H1 (cell line): ENCODE measurements around the gene SHISAL1. TPM values are rescaled to one million over a fixed set of nuclear protein-coding genes. Genes with fewer than 3 reads are reported as not detected.

Experiments used
- CTCF ChIA-PET: fragments of 300-600 bp; sonication (Branson Sonifier 250); formaldehyde crosslinking; loops from one replicate; lab custom pipeline; 2021; ENCODE audit not compliant: partially characterized antibody; lab: Charles Lee
- POLR2A ChIA-PET: fragments of 300-600 bp; sonication (Branson Sonifier 250); formaldehyde crosslinking; loops from one replicate; lab custom pipeline; 2021; ENCODE audit warnings: inconsistent platforms; ENCODE audit not compliant: partially characterized antibody; lab: Charles Lee
- DNase-seq, 2 experiments: peaks; one replicate each; pipeline versions ENCODE4 v3.0.0 to v3.0.0-alpha.2; 2010 to 2022; ENCODE audit warnings: low spot score in 2 of 2, low read depth in 1 of 2, mixed read lengths in 1 of 2
- FAIRE-seq: peaks from 2 replicates; lab custom pipeline; 2011; peaks lifted over from hg19 to GRCh38; lab: Jason Lieb, UNC
- H2AFZ ChIP-seq: 2 replicates; pipeline ENCODE4 v1.8.1; 2012; ENCODE audit warnings: low read length, inconsistent platforms
- H2AK5ac ChIP-seq: 2 replicates; pipeline ENCODE4 v1.6.1; 2013; ENCODE audit warnings: low read depth, low read length
- H2BK120ac ChIP-seq: replicated peaks from 2 replicates; pipeline ENCODE3; 2013; ENCODE audit warnings: low read depth, low read length, inconsistent platforms
- H2BK12ac ChIP-seq: 2 replicates; pipeline ENCODE4 v1.6.1; 2013; ENCODE audit warnings: low read depth, low read length
- H2BK15ac ChIP-seq: 2 replicates; pipeline ENCODE4 v1.6.1; 2013; ENCODE audit warnings: low read length
- H2BK20ac ChIP-seq: 2 replicates; pipeline ENCODE4 v1.6.1; 2013; ENCODE audit warnings: low read length
- H2BK5ac ChIP-seq: 2 replicates; pipeline ENCODE4 v1.6.1; 2013; ENCODE audit warnings: low read depth, low read length
- H3K14ac ChIP-seq: 2 replicates; pipeline ENCODE4 v1.6.1; 2013; ENCODE audit warnings: inconsistent platforms; ENCODE audit not compliant: insufficient read length
- H3K18ac ChIP-seq: 2 replicates; pipeline ENCODE4 v1.6.1; 2013; ENCODE audit warnings: low read length; ENCODE audit errors: extremely low read depth
- H3K23ac ChIP-seq: 2 replicates; pipeline ENCODE4 v1.6.1; 2013; ENCODE audit warnings: inconsistent platforms; ENCODE audit not compliant: insufficient read length
- H3K23me2 ChIP-seq: 2 replicates; pipeline ENCODE4 v1.6.1; 2013; ENCODE audit warnings: low read depth, low read length
- H3K27ac ChIP-seq: 2 replicates; pipeline ENCODE4 v1.6.1; 2011; ENCODE audit warnings: low read depth, low read length, inconsistent platforms
- H3K27me3 ChIP-seq, 4 experiments: replicated peaks in 1 of 4; 1 replicate in 1 of 4; 2 replicates in 3 of 4; pipeline versions ENCODE4 v1.6.1 to v1.8.1; 2011 to 2013; ENCODE audit warnings: low read length in 3 of 4, mild to moderate bottlenecking in 3 of 4, inconsistent platforms in 2 of 4, mixed read lengths in 2 of 4, moderate library complexity in 1 of 4; ENCODE audit not compliant: control insufficient read depth in 3 of 4, insufficient read depth in 3 of 4; ENCODE audit errors: extremely low read depth in 1 of 4
- H3K36me3 ChIP-seq, 4 experiments: 2 replicates each; pipeline versions ENCODE4 v1.6.1 to v1.8.1; 2011 to 2013; ENCODE audit warnings: mild to moderate bottlenecking in 4 of 4, low read length in 3 of 4, moderate library complexity in 2 of 4, control low read depth in 1 of 4, inconsistent platforms in 1 of 4; ENCODE audit not compliant: insufficient read depth in 4 of 4, control insufficient read depth in 2 of 4
- H3K4ac ChIP-seq: replicated peaks from 2 replicates; pipeline ENCODE3; 2013; ENCODE audit warnings: low read length, low read depth, mixed read lengths, inconsistent platforms; ENCODE audit not compliant: insufficient read length
- H3K4me1 ChIP-seq, 4 experiments: replicated peaks in 1 of 4; 1 replicate in 1 of 4; 2 replicates in 3 of 4; pipeline versions ENCODE4 v1.6.1 to v1.8.1; 2011 to 2013; ENCODE audit warnings: low read length in 3 of 4, inconsistent platforms in 2 of 4, mixed read lengths in 1 of 4; ENCODE audit not compliant: insufficient read depth in 4 of 4, control insufficient read depth in 3 of 4
- H3K4me2 ChIP-seq, 2 experiments: 2 replicates each; pipeline versions ENCODE4 v1.6.1 to v1.8.1; 2011 to 2013; ENCODE audit warnings: low read depth in 2 of 2, low read length in 2 of 2, control low read depth in 1 of 2, inconsistent platforms in 1 of 2, mild to moderate bottlenecking in 1 of 2; ENCODE audit not compliant: insufficient read depth in 1 of 2
- H3K4me3 ChIP-seq, 4 experiments: fragments of 200-600, 300-600 bp in 1 of 4; sonication (generic), shearing (Covaris generic), sonication (Bioruptor Twin) in 1 of 4; 2 replicates each; pipeline versions ENCODE4 v1.5.1 to v1.8.1; 2011 to 2016; ENCODE audit warnings: low read length in 4 of 4, low read depth in 3 of 4, control low read depth in 2 of 4, inconsistent platforms in 2 of 4, mild to moderate bottlenecking in 2 of 4, mixed read lengths in 1 of 4, moderate library complexity in 1 of 4; ENCODE audit not compliant: insufficient read depth in 2 of 4; ENCODE audit errors: extremely low read depth in 1 of 4
- H3K56ac ChIP-seq: replicated peaks from 2 replicates; pipeline ENCODE3; 2013; ENCODE audit warnings: low read depth, mild to moderate bottlenecking, mixed read lengths, low read length, inconsistent platforms; ENCODE audit not compliant: insufficient read length
- H3K79me1 ChIP-seq: 2 replicates; pipeline ENCODE4 v1.6.1; 2013; ENCODE audit warnings: low read depth, low read length, control low read depth
- H3K79me2 ChIP-seq, 2 experiments: 2 replicates each; pipeline versions ENCODE4 v1.6.1 to v1.8.1; 2012 to 2013; ENCODE audit warnings: low read length in 2 of 2, mild to moderate bottlenecking in 2 of 2, inconsistent platforms in 1 of 2; ENCODE audit not compliant: insufficient read depth in 2 of 2, control insufficient read depth in 1 of 2
- H3K9ac ChIP-seq, 4 experiments: replicated peaks in 1 of 4; 1 replicate in 1 of 4; 2 replicates in 3 of 4; pipeline versions ENCODE4 v1.6.1 to v1.8.1; 2011 to 2013; ENCODE audit warnings: low read depth in 3 of 4, low read length in 3 of 4, control low read depth in 2 of 4, mild to moderate bottlenecking in 2 of 4, moderate library complexity in 2 of 4, inconsistent platforms in 1 of 4; ENCODE audit errors: extremely low read depth in 1 of 4
- H3K9me3 ChIP-seq, 2 experiments: 2 replicates each; pipeline versions ENCODE4 v1.6.1 to v1.8.1; 2012 to 2013; ENCODE audit warnings: mild to moderate bottlenecking in 2 of 2, moderate library complexity in 2 of 2, control low read depth in 1 of 2, inconsistent platforms in 1 of 2, low read depth in 1 of 2, low read length in 1 of 2, mixed read lengths in 1 of 2; ENCODE audit not compliant: insufficient read depth in 2 of 2
- H4K20me1 ChIP-seq, 2 experiments: replicated peaks in 1 of 2; 2 replicates each; pipeline versions ENCODE3 to v1.8.1; 2011 to 2013; ENCODE audit warnings: inconsistent platforms in 2 of 2, low read length in 2 of 2, mild to moderate bottlenecking in 1 of 2; ENCODE audit not compliant: insufficient read depth in 2 of 2, control insufficient read depth in 1 of 2
- H4K5ac ChIP-seq: 2 replicates; pipeline ENCODE4 v1.6.1; 2013; ENCODE audit warnings: low read length, low read depth, mixed read lengths, inconsistent platforms; ENCODE audit not compliant: insufficient read length
- H4K8ac ChIP-seq: 2 replicates; pipeline ENCODE4 v1.8.0; 2013; ENCODE audit warnings: mild to moderate bottlenecking, moderate library complexity, low read length, inconsistent platforms; ENCODE audit not compliant: insufficient read depth; ENCODE audit errors: extremely low read depth
- H4K91ac ChIP-seq: replicated peaks from 2 replicates; pipeline ENCODE3; 2013; ENCODE audit warnings: low read length, mixed read lengths, inconsistent platforms; ENCODE audit not compliant: insufficient read length
- KDM4A ChIP-seq: IDR thresholded peaks from one replicate; pipeline ENCODE4 v1.7.1; 2012; ENCODE audit warnings: low read depth, mild to moderate bottlenecking, moderate library complexity, low read length, inconsistent platforms; ENCODE audit not compliant: severe bottlenecking
- RAD21 ChIP-seq, 2 experiments: IDR thresholded peaks in 1 of 2; conservative IDR thresholded peaks in 1 of 2; 2 replicates each; pipeline ENCODE4 v1.6.1; 2011; ENCODE audit warnings: low read depth in 2 of 2, low read length in 2 of 2, improper control_type of control experiment in 1 of 2, inconsistent platforms in 1 of 2, mild to moderate bottlenecking in 1 of 2, moderate library complexity in 1 of 2
- WGBS, 2 experiments: shearing (Covaris generic) in 1 of 2; methylation state at CpG; one replicate each; pipeline versions ENCODE4 v1.1.6 to v1.1.7; 2013 to 2015; ENCODE audit warnings: low lambda C conversion rate in 2 of 2, mixed read lengths in 2 of 2, inconsistent platforms in 1 of 2, low coverage in 1 of 2, missing lambda C conversion rate in 1 of 2; ENCODE audit not compliant: insufficient replicate concordance in 2 of 2, insufficient coverage in 1 of 2, insufficient read length in 1 of 2; ENCODE audit errors: extremely low coverage in 1 of 2, missing lambda C conversion rate in 1 of 2; 5-methylcytosine and 5-hydroxymethylcytosine counted together
- polyA plus RNA-seq, 7 experiments: library from polyadenylated mRNA; depleted of rRNA in 3 of 7; stranded (reverse) in 5 of 7; unstranded in 2 of 7; fragments of >200 nt in 5 of 7; fragments of 200-250 nt in 2 of 7; gene quantifications; 1 replicate in 5 of 7; 2 replicates in 1 of 7; 4 replicates in 1 of 7; pipeline versions ENCODE4 v1.2.1 to v1.2.3, GENCODE V29; 2011 to 2013; ENCODE audit warnings: missing spikeins in 2 of 7, mixed read lengths in 2 of 7
- total RNA-seq: library from RNA; stranded (reverse); fragmentation: NEBNext Ultra II Directional; extraction: Animal tissue kit (Norgen Biotek cat#: 25700); gene quantifications from 2 replicates; pipeline ENCODE4 v1.2.1, GENCODE V29; 2021

Gene SHISAL1
- total and polyA plus RNA-seq, 2 of the 8 experiments (the other 6 are each of a cell fraction or from before 2014, with no cell fraction given) = 3.7 to 5.8 TPM

DNA sequence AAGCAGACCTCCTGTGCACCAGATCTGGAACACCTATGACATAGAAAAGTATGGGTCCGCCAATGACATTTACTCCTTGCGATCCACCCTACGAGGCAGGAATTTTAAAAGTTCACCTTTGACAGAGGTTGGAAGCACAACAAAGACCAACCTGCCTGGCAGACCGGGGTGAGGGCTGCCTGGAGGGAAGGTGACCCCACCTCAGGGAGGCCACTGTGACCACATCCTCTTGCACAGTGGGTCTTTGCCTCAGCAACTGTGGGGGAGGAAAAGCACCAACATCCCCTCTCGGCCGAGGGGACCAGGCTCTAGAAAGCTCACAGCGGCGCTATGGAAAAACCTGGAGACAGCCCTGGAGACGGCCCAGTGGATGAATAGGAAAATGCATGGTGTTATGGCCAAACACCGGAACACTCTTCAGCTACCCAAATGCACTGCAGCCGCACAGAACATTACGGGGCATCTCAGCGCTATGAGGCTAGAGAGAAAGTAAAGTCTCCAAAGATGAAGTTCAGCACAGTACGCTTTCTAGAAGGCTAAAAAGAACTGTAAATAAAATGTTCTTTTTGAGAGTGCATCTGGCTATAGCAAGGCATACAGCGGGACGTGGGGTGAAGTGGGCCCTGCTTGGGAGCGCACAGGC lies 1.8 kb upstream of the SHISAL1 start:
- Histone ChIP-seq H3K27ac (no peak overlapping the region), H3K79me2 (no peaks in the 10 kb centered on the region), H3K18ac (no peak overlapping the region), H2BK20ac (no peak overlapping the region), H3K23ac (no peak overlapping the region), H3K9me3 (no peaks in the 10 kb centered on the region), H3K9ac (no peak overlapping the region), H2BK12ac (no peak overlapping the region; the same call in 1 of the 2 replicates), H3K4me2 (no peak overlapping the region), H2BK5ac (no peak overlapping the region), H4K20me1 (no peaks in the 10 kb centered on the region), H3K36me3 (no peaks in the 10 kb centered on the region), H2AFZ (no peak overlapping the region), H3K4ac (no peak overlapping the region), H4K8ac (no peak overlapping the region), H2AK5ac (no peak overlapping the region), H3K4me1 (no peaks in the 10 kb centered on the region), H2BK120ac (no peak overlapping the region), H2BK15ac (no peak overlapping the region), H3K79me1 (no peaks in the 10 kb centered on the region), H3K23me2 (no peaks in the 10 kb centered on the region), H3K27me3 (no peaks in the 10 kb centered on the region), H4K5ac (no peak overlapping the region), H4K91ac (no peak overlapping the region), H3K4me3 (no peak overlapping the region), H3K56ac (no peak overlapping the region), H3K14ac (no peak overlapping the region)
- 92% methylated on average over 17 of the region's 17 CpGs; no CpG with 5 or more reads in 1 of the 2 experiments for WGBS, 2 experiments
- ChIA-PET CTCF (interaction anchor here (0.6 to 1.0 kb wide), 3 partner anchors 23 to 322 kb away, joined by 3 read pairs; no protein-coding TSS in a partner anchor), POLR2A (no interaction called here)
- FAIRE-seq (no peak), DNase-seq (no peak)
- TF ChIP-seq KDM4A (no peak), RAD21 (IDR thresholded peaks at IDR 0.05 in 1 of 2, conservative IDR thresholded peaks at IDR 0.05 in 1 of 2; ENCODE audit: low read depth in 2 of 2, low read length in 2 of 2) (peak in 1 of 2 experiments; percentile 19; a peak in 2 of 4 replicates)
